A549 treated with AZD2906 at 1 μM for 4 hours (cell line): ENCODE data around the gene CAPN2. TPM values are rescaled to one million over a fixed set of nuclear protein-coding genes. Genes with fewer than 3 reads are reported as not detected.

ENCODE experiments used
- total RNA-seq: library from RNA; stranded (reverse); fragments of 200-300 nt; extraction: Qiagen RNA extraction; gene quantifications from 5 replicates; pipeline ENCODE4 v1.2.3, GENCODE V29; 2022

The CAPN2 gene
- total RNA-seq = 395 to 481 TPM (median 416 TPM) in 5 replicates

DNA sequence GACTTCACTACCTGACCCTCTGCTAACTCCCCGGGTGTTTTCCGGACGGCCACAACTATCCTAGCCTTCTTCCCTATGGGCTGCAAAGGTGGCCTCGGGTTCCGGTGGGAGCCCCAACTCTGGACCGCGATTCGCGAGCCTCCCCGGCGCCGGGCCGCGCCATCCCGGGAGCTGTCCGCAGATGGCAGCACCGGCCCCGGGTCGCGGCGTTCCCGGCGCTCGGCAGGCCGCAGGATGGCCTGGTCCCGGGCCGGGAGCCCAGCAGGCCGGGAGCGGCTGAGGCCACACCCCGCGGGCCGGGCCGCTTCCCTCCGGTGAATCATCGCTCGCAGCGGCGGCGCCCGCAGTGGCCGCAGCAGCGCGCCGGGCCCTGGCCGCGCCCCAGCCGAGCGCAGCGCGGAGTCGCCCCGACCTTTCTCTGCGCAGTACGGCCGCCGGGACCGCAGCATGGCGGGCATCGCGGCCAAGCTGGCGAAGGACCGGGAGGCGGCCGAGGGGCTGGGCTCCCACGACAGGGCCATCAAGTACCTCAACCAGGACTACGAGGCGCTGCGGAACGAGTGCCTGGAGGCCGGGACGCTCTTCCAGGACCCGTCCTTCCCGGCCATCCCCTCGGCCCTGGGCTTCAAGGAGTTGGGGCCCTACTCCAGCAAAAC lies at the start of gene CAPN2:
Gene CAPN2 (plus strand): TSS at position 346 of the 656 bp plus-strand sequence. CDS start 102 bp downstream, at position 448.

DNA sequence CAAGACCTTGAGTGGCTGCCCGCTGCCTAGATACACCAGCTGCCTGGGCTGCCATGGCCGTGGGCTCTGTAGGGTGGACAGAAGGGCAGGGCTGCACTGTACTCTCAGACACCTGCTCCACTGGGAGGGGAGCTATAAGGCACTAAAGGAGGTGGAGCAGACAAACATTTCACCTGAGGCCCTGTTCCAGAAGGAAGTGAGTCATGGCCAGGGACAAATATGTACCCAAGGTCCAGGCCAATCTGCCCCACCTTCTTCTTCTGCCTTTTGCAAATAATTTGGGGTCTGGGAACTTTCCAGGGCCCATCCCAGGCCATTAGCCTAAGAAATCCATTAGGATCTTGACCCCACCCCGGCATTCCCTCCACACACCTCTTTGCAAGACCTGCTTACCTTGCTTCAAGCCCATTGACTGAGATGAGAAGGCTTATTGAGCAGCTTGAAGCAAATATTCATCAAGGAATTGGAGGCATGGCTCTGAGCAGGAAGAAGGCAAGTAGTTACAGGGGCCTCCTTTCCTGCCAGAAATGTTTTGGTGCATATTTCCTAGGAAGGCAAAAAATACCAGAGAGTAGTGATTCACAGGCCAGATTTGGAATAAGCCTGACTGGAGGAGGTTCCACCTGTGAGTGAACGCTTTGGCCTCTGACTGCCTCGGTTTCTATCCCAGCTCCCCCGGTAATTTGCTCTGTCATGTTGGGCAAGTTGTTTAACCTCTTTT lies 46.6 kb upstream of the CAPN2 start, which contains the start of gene CAPN8:
Gene CAPN8 (minus strand): TSS at position 110 of the 721 bp plus-strand sequence. CDS start 55 bp downstream, at position 55.

Other genes with a start within 250 kb of the CAPN2 start
- gene CAPN8, start 46.8 kb upstream of the CAPN2 start, total RNA-seq = 1.00 to 1.9 TPM (median 1.3 TPM) in 5 replicates
- 25.3 to 38.5 TPM (median 29.4 TPM) in 5 replicates for gene TP53BP2, start 133.4 kb downstream of the CAPN2 start, total RNA-seq